Small intestine (tissue), 7 donors: ENCODE data around the gene GNB1. TPM values are rescaled to one million over a fixed set of nuclear protein-coding genes. Genes with fewer than 3 reads are reported as not detected.
"Not testable (repeated sequence)": the region's sequence is repeated elsewhere in the genome, so short reads cannot be mapped to it uniquely, and the experiment has no call there.

Source experiments
- DNase-seq, 2 donors: peaks; one replicate each; pipeline versions ENCODE4 v3.0.0 to v3.0.0-alpha.2; 2013
- FAIRE-seq: peaks from 2 replicates; lab custom pipeline; 2012; peaks lifted over from hg19 to GRCh38; lab: Jason Lieb, UNC
- H3K27ac ChIP-seq, 3 donors: one replicate each; pipeline ENCODE4 v1.5.1; 2013; ENCODE audit warnings: low read length in 2 of 3, mild to moderate bottlenecking in 2 of 3, control low read depth in 1 of 3, inconsistent platforms in 1 of 3, low read depth in 1 of 3, moderate library complexity in 1 of 3
- H3K27me3 ChIP-seq, 3 donors: one replicate each; pipeline ENCODE4 v1.6.1; 2013; ENCODE audit warnings: low read length in 3 of 3, inconsistent platforms in 1 of 3; ENCODE audit not compliant: control insufficient read depth in 3 of 3, insufficient read depth in 3 of 3
- H3K36me3 ChIP-seq, 3 donors: one replicate each; pipeline ENCODE4 v1.6.1; 2013; ENCODE audit warnings: low read length in 3 of 3, inconsistent platforms in 1 of 3, low read depth in 1 of 3, mild to moderate bottlenecking in 1 of 3, moderate library complexity in 1 of 3; ENCODE audit not compliant: control insufficient read depth in 3 of 3, insufficient read depth in 2 of 3
- H3K4me1 ChIP-seq, 3 donors: one replicate each; pipeline ENCODE4 v1.6.1; 2013; ENCODE audit warnings: low read length in 2 of 3, inconsistent platforms in 1 of 3, low read depth in 1 of 3, mild to moderate bottlenecking in 1 of 3, moderate library complexity in 1 of 3; ENCODE audit not compliant: control insufficient read depth in 3 of 3, insufficient read depth in 2 of 3
- H3K4me3 ChIP-seq, 3 donors: one replicate each; pipeline ENCODE4 v1.5.1; 2013; ENCODE audit warnings: low read length in 3 of 3, control low read depth in 1 of 3, inconsistent platforms in 1 of 3, low read depth in 1 of 3, mild to moderate bottlenecking in 1 of 3, moderate library complexity in 1 of 3
- H3K9me3 ChIP-seq, 2 donors: one replicate each; pipeline ENCODE4 v1.6.1; 2013; ENCODE audit warnings: low read depth in 1 of 2, low read length in 1 of 2; ENCODE audit not compliant: control insufficient read depth in 2 of 2, insufficient read depth in 1 of 2
- WGBS, 3 donors: extraction: QIAGEN DNeasy Blood & Tissue Kit; methylation state at CpG; one replicate each; pipeline ENCODE4 v1.1.7; 2013; 5-methylcytosine and 5-hydroxymethylcytosine counted together
- polyA plus RNA-seq, 4 donors: library from polyadenylated mRNA; stranded (reverse) in 3 of 4; unstranded in 1 of 4; fragments of 200-250 nt in 3 of 4; fragments of 120-200 nt in 1 of 4; gene quantifications; one replicate each; pipeline versions ENCODE4 v1.2.1 to v1.2.3, GENCODE V29; 2013
- donor health status: healthy with polysubstance abuse.
- donor health status: control.
- donor health status: control.
- donor health status: Bipolar disorder and iron deficiency.
- donor health status: healthy.

The GNB1 gene
- polyA plus RNA-seq, 4 donors: 169 to 214 (median 192) TPM

GRCh38 chr1:1741013-1741412, 149.9 kb downstream of the GNB1 start:
- WGBS, 3 donors: 74 to 89% (median 78%) methylated on average over 6 to 12 of the region's 12 CpGs
- H3K4me3 ChIP-seq, H3K9me3 ChIP-seq, H3K4me1 ChIP-seq, H3K27me3 ChIP-seq, H3K27ac ChIP-seq, FAIRE-seq, DNase-seq: not testable (repeated sequence)
- H3K36me3 ChIP-seq: peaks cover 0 to 18% (median 0%) of the 10 kb centered on the region in 3 donors

GRCh38 chr1:1738799-1739337, 152.0 kb downstream of the GNB1 start:
- FAIRE-seq, DNase-seq, H3K27me3 ChIP-seq, H3K27ac ChIP-seq, H3K4me1 ChIP-seq, H3K9me3 ChIP-seq, H3K4me3 ChIP-seq: not testable (repeated sequence)
- WGBS, 3 donors: 76 to 81% (median 78%) methylated on average over 6 to 12 of the region's 22 CpGs
- peaks cover 0 to 28% (median 0%) of the 10 kb centered on the region in 3 donors for H3K36me3 ChIP-seq

- not testable (repeated sequence) for H3K27me3 ChIP-seq, H3K9me3 ChIP-seq, H3K4me1 ChIP-seq, H3K27ac ChIP-seq, FAIRE-seq, H3K4me3 ChIP-seq, DNase-seq
- WGBS, 3 donors: 84 to 92% (median 91%) methylated on average over 16 to 28 of the region's 44 CpGs
- peaks cover 0 to 32% (median 0%) of the 10 kb centered on the region in 3 donors for H3K36me3 ChIP-seq
Observed at GRCh38 chr1:1737675-1738590, 153.0 kb downstream of the GNB1 start.

Other genes starting within 250 kb of the GNB1 start
- gene CDK11B, start 232.1 kb downstream of the GNB1 start, polyA plus RNA-seq: 10 to 100 TPM; 24.6 to 61.7 (median 45.1) TPM
- gene SLC35E2B, start 198.3 kb downstream of the GNB1 start, polyA plus RNA-seq: 10 to 100 TPM; 21.6 to 43.0 (median 34.0) TPM
- 100 to 1,000 TPM in 1 of 4 donors, 10 to 100 TPM in 3; 17.3 to 232 (median 48.4) TPM for gene CDK11A, start 166.7 kb downstream of the GNB1 start, polyA plus RNA-seq
- gene NADK, start 112.6 kb downstream of the GNB1 start, polyA plus RNA-seq: 10 to 100 TPM; 56.2 to 84.1 (median 68.9) TPM
- 1 to 10 TPM in 1 of 4 donors, under 1 TPM in 1, not detected in 2; 0.18 to 2.6 TPM for gene CALML6, start 24.2 kb upstream of the GNB1 start, polyA plus RNA-seq
- 10 to 100 TPM in 1 of 4 donors, 1 to 10 TPM in 3; 4.1 to 50.5 (median 5.4) TPM for gene TMEM52, start 28.2 kb upstream of the GNB1 start, polyA plus RNA-seq
- gene CFAP74, start 112.7 kb upstream of the GNB1 start, polyA plus RNA-seq: 1 to 10 TPM in 1 of 4 donors, under 1 TPM in 1, not detected in 2; 0.06 to 2.2 TPM
- under 1 TPM in 2 of 4 donors, not detected in 2; 0.40 to 0.55 TPM for gene GABRD, start 128.3 kb upstream of the GNB1 start, polyA plus RNA-seq
- 100 to 1,000 TPM in 2 of 4 donors, 10 to 100 TPM in 2; 44.2 to 252 (median 144) TPM for gene PRKCZ, start 159.3 kb upstream of the GNB1 start, polyA plus RNA-seq